Erythroblast (primary cell): ENCODE measurements around the gene CYP2A13.

Experiments
- GATA1 ChIP-seq: IDR thresholded peaks from 2 replicates; pipeline ENCODE4 v1.6.1; 2011; ENCODE audit warnings: low read depth, mild to moderate bottlenecking, control low read depth, low read length, moderate library complexity
- POLR2A ChIP-seq: IDR thresholded peaks from 2 replicates; pipeline ENCODE4 v1.6.1; 2011; ENCODE audit warnings: mild to moderate bottlenecking, low read length

GRCh38 chr19:41131186-41131585 is 42.9 kb downstream of the CYP2A13 start:
- TF ChIP-seq POLR2A (no peak), GATA1 (no peak)
